AG09309 (cell line): Measurements from ENCODE around the gene ZNF570.

ENCODE experiments used
- DNase-seq: peaks from one replicate; pipeline ENCODE4 v3.0.0-alpha.2; 2010; ENCODE audit warnings: low read depth
- H3K4me3 ChIP-seq: 2 replicates; pipeline ENCODE4 v1.5.1; 2011; ENCODE audit warnings: mild to moderate bottlenecking, low read depth, low read length, moderate library complexity; ENCODE audit not compliant: control insufficient read depth
- CTCF ChIP-seq: IDR thresholded peaks from 2 replicates; pipeline ENCODE4 v1.5.1; 2011; ENCODE audit warnings: mild to moderate bottlenecking, low read depth, low read length, inconsistent platforms; ENCODE audit not compliant: insufficient read depth, control insufficient read depth; ENCODE audit errors: missing control alignments

Gene ZNF570

GRCh38 chr19:37511186-37511585, 42.0 kb downstream of the ZNF570 start:
- DNase-seq: no peak
- no peak for TF ChIP-seq CTCF

GRCh38 chr19:37511821-37512220, 42.7 kb downstream of the ZNF570 start:
- no peak for TF ChIP-seq CTCF
- DNase-seq: no peak
- H3K4me3 ChIP-seq: no peak overlapping the region

More at GRCh38 chr19:37511186-37511585, 42.0 kb downstream of the ZNF570 start:
- H3K4me3 ChIP-seq: no peak overlapping the region

GRCh38 chr19:37513397-37513796, 44.2 kb downstream of the ZNF570 start:
- DNase-seq: no peak
- TF ChIP-seq CTCF: no peak

GRCh38 chr19:37519890-37520289, 50.7 kb downstream of the ZNF570 start:
- H3K4me3 ChIP-seq: no peak overlapping the region
- no peak for DNase-seq
- TF ChIP-seq CTCF: no peak

More at GRCh38 chr19:37513397-37513796, 44.2 kb downstream of the ZNF570 start:
- no peak overlapping the region for H3K4me3 ChIP-seq

GRCh38 chr19:37537391-37537947, 68.3 kb downstream of the ZNF570 start:
- DNase-seq: no peak
- TF ChIP-seq CTCF: no peak
- H3K4me3 ChIP-seq: no peak overlapping the region
